Osteocyte (in vitro differentiated cells): ENCODE data around the gene COPS3. TPM values are rescaled to one million over a fixed set of nuclear protein-coding genes. Genes with fewer than 3 reads are reported as not detected.

Experiments
- DNase-seq: peaks from one replicate; pipeline ENCODE4 v3.0.0; 2021; ENCODE audit warnings: mixed read lengths; ENCODE audit not compliant: unreplicated experiment; ENCODE audit errors: extremely low spot score
- H3K27ac Mint-ChIP-seq: one replicate; pipeline ENCODE4 v1.8.0; 2021; ENCODE audit warnings: mild to moderate bottlenecking, mixed read lengths; ENCODE audit not compliant: unreplicated experiment
- H3K27me3 Mint-ChIP-seq: one replicate; pipeline ENCODE4 v1.8.0; 2021; ENCODE audit warnings: mixed read lengths; ENCODE audit not compliant: unreplicated experiment
- H3K36me3 Mint-ChIP-seq: one replicate; pipeline ENCODE4 v1.8.0; 2021; ENCODE audit warnings: mixed read lengths; ENCODE audit not compliant: unreplicated experiment
- H3K4me1 Mint-ChIP-seq: one replicate; pipeline ENCODE4 v1.8.0; 2021; ENCODE audit warnings: mixed read lengths; ENCODE audit not compliant: unreplicated experiment
- H3K4me3 Mint-ChIP-seq: one replicate; pipeline ENCODE4 v1.8.0; 2021; ENCODE audit warnings: mild to moderate bottlenecking, moderate library complexity, mixed read lengths; ENCODE audit not compliant: unreplicated experiment
- H3K9me3 Mint-ChIP-seq: one replicate; pipeline ENCODE4 v1.8.0; 2021; ENCODE audit warnings: mixed read lengths; ENCODE audit not compliant: unreplicated experiment
- CTCF ChIP-seq: fragments of 200-600 bp; sonication (generic); IDR thresholded peaks from 2 replicates; pipeline ENCODE4 v1.5.0; 2021; ENCODE audit warnings: antibody characterized with exemption, mild to moderate bottlenecking, moderate library complexity
- total RNA-seq: library from RNA; stranded (reverse); gene quantifications from 2 replicates; pipeline ENCODE4 v1.2.1, GENCODE V29; 2021

COPS3 gene
- total RNA-seq, 1 donor from 2014 or later: 55.9 TPM

- Mint-ChIP-seq H3K27me3 (no peaks in the 10 kb centered on the region), H3K4me1 (no peaks in the 10 kb centered on the region), H3K4me3 (no peak overlapping the region), H3K36me3 (peaks cover 42% of the 10 kb centered on the region), H3K27ac (no peak overlapping the region), H3K9me3 (no peaks in the 10 kb centered on the region)
- TF ChIP-seq CTCF: no peak
- DNase-seq: no peak
These were observed 27.0 kb downstream of the COPS3 start for GRCh38 chr17:17254036-17254435.

- no peak for TF ChIP-seq CTCF
- H3K4me3 Mint-ChIP-seq: no peak overlapping the region
- no peaks in the 10 kb centered on the region for H3K4me1 Mint-ChIP-seq
- no peaks in the 10 kb centered on the region for H3K9me3 Mint-ChIP-seq
- DNase-seq: no peak
- no peak overlapping the region for H3K27ac Mint-ChIP-seq
- no peaks in the 10 kb centered on the region for H3K27me3 Mint-ChIP-seq
- peaks cover 39% of the 10 kb centered on the region for H3K36me3 Mint-ChIP-seq
These were observed 27.6 kb downstream of the COPS3 start for GRCh38 chr17:17253406-17253805.

GRCh38 chr17:17252149-17252661, 28.8 kb downstream of the COPS3 start:
- no peak overlapping the region for H3K4me3 Mint-ChIP-seq
- H3K9me3 Mint-ChIP-seq: no peaks in the 10 kb centered on the region
- no peak overlapping the region for H3K27ac Mint-ChIP-seq
- H3K36me3 Mint-ChIP-seq: peaks cover 40% of the 10 kb centered on the region
- DNase-seq: no peak
- H3K27me3 Mint-ChIP-seq: no peaks in the 10 kb centered on the region
- TF ChIP-seq CTCF: no peak
- H3K4me1 Mint-ChIP-seq: no peaks in the 10 kb centered on the region

- no peak for TF ChIP-seq CTCF
- H3K4me3 Mint-ChIP-seq: no peak overlapping the region
- no peaks in the 10 kb centered on the region for H3K4me1 Mint-ChIP-seq
- no peak for DNase-seq
- H3K9me3 Mint-ChIP-seq: no peaks in the 10 kb centered on the region
- no peaks in the 10 kb centered on the region for H3K27me3 Mint-ChIP-seq
- H3K27ac Mint-ChIP-seq: no peak overlapping the region
- H3K36me3 Mint-ChIP-seq: peaks cover 33% of the 10 kb centered on the region
These were observed 34.2 kb downstream of the COPS3 start for GRCh38 chr17:17246879-17247278.

- TF ChIP-seq CTCF: no peak
- peaks cover 28% of the 10 kb centered on the region for H3K36me3 Mint-ChIP-seq
- peaks cover 6% of the 10 kb centered on the region for H3K4me1 Mint-ChIP-seq
- no peak overlapping the region for H3K4me3 Mint-ChIP-seq
- H3K27me3 Mint-ChIP-seq: no peaks in the 10 kb centered on the region
- no peak for DNase-seq
- no peak overlapping the region for H3K27ac Mint-ChIP-seq
- no peaks in the 10 kb centered on the region for H3K9me3 Mint-ChIP-seq
These were observed 37.9 kb downstream of the COPS3 start for GRCh38 chr17:17243163-17243562.
